HG02870 (cell line): ENCODE measurements around the gene STAT4.

ENCODE experiments used
- ATAC-seq: cut with Tn5 transposase; IDR thresholded peaks from one replicate; pipeline ENCODE4 v1.9.1; 2021; ENCODE audit warnings: mild to moderate bottlenecking, moderate library complexity; ENCODE audit not compliant: unreplicated experiment

The STAT4 gene

DNA sequence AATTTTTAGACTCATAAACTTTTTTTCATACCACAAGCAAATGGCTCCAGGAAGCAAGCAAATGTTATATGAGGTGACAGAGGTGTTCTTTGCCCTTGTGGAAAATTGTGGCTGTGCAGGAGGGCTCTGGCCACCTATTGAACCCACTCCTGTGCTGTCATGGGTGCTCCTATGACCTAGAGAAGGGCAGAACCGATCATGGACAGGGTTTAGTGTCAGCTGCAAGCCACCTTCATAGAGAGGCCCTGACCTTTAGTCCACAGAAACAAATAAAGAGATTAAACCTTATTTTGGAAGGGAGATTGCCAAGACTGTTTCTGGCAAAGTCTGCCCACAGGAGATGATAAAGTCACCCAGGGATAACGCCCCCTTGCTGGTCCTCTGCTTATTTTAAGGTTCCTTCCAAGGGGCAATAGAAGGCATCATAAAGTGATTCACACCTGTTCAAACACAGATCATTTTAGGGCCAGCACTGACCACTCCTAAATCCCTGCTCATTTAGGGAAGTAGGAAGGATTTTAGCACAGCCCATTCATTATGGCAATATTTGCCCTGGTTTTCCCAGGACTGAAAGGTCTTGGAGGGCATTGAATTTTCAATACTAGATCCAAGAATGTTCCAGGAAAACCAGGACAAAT lies 26.1 kb upstream of the STAT4 start:
- ATAC-seq, result peak; percentile 18

DNA sequence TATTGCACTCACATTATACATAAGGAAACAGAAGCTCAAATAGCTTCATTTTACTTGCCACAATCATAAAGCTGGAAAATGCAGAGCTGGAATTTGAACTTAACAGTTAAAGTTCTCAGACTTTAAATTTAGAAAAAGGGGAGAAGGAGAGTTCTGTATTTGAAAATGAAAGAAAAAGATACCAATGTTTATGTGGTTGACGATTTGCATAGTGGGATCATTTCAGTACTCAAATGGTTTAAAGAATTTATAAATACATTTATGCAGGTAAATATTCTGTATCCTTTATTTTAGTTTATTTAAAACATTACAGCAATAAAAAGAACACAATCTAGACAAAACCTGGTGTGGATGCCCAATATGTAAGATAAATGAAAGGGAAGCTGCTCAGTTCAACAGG lies 25.5 kb upstream of the STAT4 start:
- ATAC-seq, result peak; percentile 42

DNA sequence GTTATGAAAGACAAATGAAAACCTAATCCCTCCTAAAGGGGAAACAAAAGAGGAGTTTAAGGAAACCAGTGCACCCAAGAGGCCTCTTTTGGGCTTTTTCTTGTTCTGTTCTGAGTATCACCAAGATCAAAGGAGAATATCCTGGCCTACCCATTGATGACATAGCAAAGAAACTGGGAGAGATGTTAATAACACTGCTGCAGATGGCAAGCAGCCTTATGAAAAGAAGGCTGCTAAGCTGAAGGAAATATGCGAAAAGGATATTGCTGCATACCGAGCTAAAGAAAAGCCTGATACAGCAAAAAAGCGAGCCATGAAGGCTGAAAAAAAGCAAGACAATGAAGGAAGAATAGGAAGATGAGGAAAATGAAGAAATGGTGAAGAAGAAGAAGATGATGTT lies 23.6 kb upstream of the STAT4 start:
- no peak for ATAC-seq

- ATAC-seq, result no peak
Observed at GRCh38 chr2:191173206-191173605, 22.4 kb upstream of the STAT4 start.

DNA sequence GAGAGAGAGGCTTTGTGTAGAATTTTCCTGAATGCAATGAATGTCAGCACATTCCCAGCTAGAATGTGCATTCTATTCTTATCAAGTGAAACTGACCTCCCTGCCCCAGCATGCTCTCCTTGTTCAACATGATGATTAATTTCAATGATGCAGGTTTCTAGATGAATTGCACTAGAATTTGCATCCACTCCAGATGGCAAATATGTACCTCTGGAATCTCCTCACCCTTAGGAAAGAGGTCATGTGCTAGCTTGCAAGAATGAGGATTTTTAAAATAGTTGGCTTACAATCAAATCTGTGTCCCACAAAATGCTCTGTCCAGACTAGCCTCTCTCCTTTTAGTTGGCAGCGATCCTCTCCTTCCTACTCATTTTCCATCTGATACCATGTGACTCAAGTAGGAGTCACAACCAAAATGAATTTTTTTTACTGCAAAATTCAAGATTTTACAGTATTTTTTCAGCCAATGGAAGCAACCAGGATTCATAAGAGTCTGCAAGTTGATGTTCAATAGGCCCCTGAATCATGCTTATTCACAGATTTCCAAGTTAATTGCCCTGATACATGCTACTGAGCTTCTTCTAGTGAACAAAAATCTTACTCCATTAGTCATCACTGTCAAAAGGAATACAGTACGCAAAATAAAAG lies 21.0 kb upstream of the STAT4 start:
- no peak for ATAC-seq

DNA sequence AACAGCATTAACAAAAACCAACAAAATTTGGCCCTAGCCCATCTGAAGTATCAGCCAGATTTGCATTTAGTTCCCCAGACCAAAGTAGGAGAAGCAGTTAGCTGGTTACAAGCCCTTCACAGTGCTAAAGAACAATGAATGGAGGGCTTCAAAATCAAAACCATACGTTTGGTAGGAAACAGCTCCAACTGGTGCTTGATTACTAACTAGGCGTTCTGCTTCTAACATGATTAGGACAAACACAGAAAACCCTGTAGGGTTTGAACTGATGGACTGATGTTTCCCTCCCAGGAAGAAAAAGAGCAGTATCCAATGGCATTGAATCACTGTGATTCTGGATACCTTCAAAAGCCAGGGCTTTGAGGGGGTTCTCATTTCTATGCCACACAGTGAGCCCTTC lies 20.5 kb upstream of the STAT4 start:
- no peak for ATAC-seq

- no peak for ATAC-seq
Observed at GRCh38 chr2:191170773-191171172, 20.0 kb upstream of the STAT4 start.

DNA sequence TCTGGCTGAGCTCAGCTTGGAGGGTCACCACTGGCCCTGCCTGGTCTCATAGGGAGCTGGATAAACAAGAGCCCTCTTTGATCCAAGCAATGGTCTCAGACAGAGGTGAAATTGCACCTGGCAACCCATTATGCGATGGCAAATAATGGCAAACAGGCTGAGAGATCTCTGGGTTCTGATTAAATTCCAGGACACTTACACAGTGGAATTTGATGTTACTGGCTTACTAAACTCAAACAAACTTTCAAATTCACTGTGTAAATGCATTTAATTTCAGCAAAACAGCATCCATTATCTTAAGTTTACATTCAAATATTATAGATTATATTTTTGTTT lies 19.5 kb upstream of the STAT4 start:
- ATAC-seq, result no peak

DNA sequence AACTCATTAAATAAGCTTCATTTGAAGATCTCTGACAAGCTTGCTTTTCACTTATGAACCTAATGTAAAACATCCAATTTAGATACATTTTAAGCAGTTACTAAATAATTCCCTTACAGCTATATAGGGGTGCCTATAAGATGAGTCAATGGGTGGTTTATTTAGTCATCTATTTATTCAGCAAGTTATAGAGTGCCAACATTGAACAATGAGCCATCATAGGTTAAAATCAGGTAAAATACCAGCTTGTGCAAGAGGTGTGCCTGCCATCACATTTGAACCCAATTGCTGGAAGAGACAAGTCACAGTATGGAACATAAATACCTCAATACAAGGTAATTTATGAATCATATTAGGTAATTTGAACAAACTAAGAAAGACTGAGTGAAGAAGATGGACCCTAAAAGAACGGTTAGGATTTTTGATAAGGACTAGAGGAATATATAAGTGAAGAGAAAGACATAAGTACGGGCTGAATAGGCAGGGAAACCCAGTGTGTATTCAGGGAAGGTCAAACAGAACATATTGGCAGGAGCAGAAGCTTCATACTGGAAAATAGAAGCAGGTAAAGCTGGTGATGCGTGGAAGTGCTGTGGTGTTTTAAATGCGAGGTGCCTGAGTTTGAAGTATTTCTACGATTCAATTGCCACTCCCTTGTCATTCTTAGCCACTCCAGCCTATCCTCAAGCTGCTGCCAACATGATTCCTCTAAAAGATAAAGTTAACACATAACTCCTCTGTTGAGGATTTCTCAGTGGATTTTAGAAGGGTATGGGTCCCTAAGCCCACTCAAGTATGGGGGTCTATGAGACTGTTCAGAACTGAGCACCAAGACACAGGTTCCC lies 18.9 kb upstream of the STAT4 start:
- ATAC-seq, result no peak

DNA sequence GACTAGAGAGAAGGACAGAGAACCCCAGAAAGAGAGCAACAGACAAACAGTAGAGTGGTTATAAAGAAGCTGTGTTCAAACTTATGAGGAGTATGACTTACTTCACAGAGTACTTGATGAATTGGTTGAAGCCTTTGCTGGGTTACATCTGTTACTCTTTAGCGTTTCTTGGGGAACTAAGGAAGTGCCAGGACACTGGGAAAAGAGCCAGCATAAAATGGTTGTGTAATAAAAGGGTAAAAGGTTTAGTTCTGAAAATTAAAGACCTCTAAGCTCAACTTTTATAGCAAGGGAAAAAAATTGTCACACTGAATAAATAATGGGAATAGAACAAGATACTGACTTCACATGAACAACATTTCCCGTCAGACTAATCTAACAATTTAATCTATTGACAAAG lies 17.0 kb upstream of the STAT4 start:
- no peak for ATAC-seq

DNA sequence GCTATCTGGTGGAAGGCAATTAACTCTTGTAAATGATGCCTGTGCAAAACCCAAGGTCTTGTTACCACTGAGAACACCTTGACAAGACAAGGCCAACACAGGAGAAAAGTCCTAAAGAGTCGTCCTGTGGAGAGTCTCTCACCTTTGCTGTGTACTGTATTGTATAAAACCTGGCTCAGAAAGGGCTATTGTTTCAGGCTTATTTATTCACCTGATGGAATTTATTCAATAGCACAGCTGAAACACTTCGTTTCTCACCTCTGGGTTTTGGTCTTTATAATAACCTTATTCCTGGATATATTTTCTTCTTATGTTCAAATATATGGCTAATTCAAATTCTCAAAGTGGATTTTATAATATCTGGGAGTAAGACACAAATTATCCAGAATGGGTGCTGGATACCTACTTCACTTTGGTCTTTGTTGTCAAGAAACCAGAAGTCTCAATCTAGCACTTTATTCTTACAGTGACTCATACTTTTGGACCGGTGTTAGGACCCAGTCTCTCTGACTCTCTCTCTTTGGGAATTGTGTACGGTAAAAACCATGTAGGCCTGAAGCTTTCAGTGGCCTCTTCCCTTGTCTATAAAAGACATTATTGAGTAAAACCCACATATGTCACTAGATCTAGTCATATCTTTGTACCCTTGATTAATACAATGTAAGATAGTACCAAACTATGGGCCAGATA lies 16.1 kb upstream of the STAT4 start:
- no peak for ATAC-seq

- no peak for ATAC-seq
Observed at GRCh38 chr2:191166111-191166755, 15.4 kb upstream of the STAT4 start.

GRCh38 chr2:191165176-191165643 lies 14.4 kb upstream of the STAT4 start:
- ATAC-seq, result peak; percentile 80

DNA sequence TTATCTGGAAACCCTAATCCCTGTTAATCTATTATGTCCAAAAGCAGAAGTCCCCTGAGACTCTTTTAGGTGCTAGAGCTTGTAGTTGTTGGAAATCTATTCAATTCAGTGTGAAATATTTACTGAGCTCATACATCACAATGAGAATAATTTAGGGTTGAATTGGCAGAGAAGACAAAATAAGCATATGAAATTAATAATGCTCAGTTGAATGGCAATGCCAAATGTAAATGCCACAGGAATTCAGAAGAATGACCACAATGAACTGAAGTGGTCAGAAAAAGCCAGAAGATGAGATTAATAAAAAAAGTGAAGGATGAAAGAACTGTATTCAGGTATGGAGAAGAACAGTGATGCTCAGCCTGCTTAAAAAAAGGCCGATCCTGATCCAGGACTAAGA lies 8.0 kb upstream of the STAT4 start:
- ATAC-seq, result no peak

DNA sequence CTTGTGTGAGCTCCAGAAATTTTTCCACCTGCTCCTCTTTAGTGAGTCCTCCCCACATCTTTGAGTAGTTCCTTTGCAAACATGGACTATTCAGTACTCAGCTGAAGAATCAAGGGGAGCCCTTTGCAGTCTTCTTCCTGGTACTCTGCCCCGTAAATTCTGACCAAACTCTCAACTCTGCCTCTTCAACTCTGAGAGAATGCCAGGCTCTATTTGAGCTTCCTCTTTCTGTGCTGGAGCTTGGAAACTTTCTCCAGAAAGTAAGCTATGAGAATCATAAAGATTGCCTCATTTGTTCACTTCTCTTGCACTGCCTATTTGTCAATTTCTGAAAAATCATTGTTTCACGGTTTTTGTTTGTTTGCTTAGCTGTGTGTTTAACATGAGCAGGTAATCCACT lies 7.4 kb upstream of the STAT4 start:
- ATAC-seq, result no peak

DNA sequence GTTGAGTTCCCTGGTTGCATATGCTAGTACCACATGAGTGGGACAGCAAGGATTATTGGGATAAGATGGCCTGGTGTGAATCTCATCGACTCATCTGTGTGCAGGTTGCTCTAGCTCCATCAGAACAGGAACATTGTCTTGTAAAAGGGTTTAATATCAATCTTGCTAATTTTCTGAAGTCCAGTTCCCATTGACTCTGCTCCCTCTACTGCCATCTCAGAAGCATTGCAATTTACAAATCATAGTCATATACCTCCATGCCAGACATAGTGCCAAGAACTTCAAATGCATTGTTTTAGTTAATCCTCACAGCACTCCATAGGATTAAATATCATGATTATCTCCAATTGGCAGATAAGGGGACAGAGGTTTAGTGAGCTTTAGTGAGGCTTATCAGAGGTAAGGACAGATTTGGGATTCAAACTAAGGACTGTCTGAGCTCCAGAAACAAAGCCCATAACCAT lies 4.8 kb upstream of the STAT4 start:
- ATAC-seq, result peak; percentile 33

DNA sequence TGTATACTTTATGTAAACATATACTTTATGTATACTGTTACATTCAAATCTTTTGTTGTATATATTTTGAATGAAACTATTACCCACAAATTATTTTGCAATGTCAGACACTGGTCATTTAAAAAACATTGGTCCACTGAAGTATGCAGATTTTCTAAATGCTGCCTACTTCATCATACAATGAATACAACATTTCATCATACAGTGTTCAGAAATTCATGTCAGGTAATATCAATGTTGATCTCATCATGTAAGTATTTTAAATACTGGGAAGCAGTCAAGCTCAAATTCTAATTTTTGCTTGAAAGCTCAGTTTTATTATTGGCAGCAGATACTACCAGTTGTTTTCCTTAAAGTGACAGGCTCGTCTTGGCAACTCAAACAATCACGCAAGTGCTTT lies 2.9 kb upstream of the STAT4 start:
- ATAC-seq, result no peak

GRCh38 chr2:191152482-191153240 lies 1.9 kb upstream of the STAT4 start:
- no peak for ATAC-seq

DNA sequence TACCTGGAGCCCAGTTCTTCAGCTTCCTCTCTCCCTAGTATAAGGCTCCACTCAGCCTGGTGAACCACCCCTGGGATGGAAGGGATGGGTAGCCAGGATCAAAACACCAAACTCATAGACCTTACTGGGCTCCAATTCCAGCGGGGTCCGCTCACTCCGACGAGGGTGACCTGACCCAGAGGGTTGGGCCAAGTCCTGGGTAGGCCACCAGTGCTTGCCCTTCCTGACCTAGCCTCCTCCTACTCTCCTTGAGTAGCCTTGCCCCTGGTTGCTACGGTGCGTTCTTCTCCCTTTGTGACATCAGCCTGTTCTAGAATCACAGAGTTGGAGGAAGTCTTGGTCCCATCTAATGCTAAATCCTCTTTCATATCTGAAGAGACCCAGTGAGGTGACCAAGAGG lies 537 bp upstream of the STAT4 start:
- no peak for ATAC-seq

DNA sequence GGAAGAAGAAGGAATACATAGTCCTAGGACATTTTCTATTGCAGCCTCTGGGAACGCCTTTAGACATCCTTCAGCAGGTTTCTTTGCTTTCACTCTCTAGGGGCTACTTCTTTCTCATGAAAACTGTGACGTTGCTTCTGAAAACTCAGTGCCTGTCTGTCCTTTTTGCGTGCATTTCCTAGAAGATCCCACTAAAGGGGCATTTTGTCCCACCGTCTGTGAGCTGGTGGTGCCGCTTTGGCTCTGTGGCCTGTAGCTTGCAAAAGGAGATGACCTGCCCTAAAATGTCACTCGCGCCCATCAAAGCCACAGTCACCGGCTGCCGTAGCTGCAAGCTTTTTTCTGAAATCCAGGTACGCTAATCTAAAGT lies 579 bp downstream of the STAT4 start:
- ATAC-seq, result peak; percentile 19
